T-cell (primary cell): ENCODE measurements around the gene STAT5B. TPM values are rescaled to one million over a fixed set of nuclear protein-coding genes. Genes with fewer than 3 reads are reported as not detected.
"Not testable (repeated sequence)": the region's sequence is repeated elsewhere in the genome, so short reads cannot be mapped to it uniquely, and the experiment has no call there.

Experiments used
- ATAC-seq, 4 experiments: fragments of 200-7000 bp in 3 of 4; fragments of 150-1000 bp in 1 of 4; cut with Tn5 transposase; replicated peaks in 1 of 4; 1 replicate in 3 of 4; 2 replicates in 1 of 4; pipeline ENCODE4 v1.10.0; 2021; ENCODE audit warnings: moderate library complexity in 3 of 4, mild to moderate bottlenecking in 2 of 4, moderate number of reproducible peaks in 1 of 4
- CTCF ChIA-PET, 2 donors: fragments of 300-600 bp; sonication (Branson Sonifier 250); formaldehyde crosslinking; loops; one replicate each; lab custom pipeline; 2022; ENCODE audit warnings: antibody characterized with exemption in 2 of 2; lab: Charles Lee
- POLR2A ChIA-PET, 2 donors: fragments of 300-600 bp; sonication (Branson Sonifier 250); formaldehyde crosslinking; loops; one replicate each; lab custom pipeline; 2022; ENCODE audit warnings: antibody characterized with exemption in 2 of 2; lab: Charles Lee
- DNase-seq, 35 experiments: peaks; one replicate each; pipeline versions ENCODE4 v3.0.0 to v3.0.0-alpha.2; 2013 to 2023
- H3K27ac ChIP-seq: one replicate; pipeline ENCODE4 v1.5.1; 2013; ENCODE audit warnings: low read length
- H3K27me3 ChIP-seq, 2 experiments: replicated peaks in 1 of 2; 1 replicate in 1 of 2; 2 replicates in 1 of 2; pipeline versions ENCODE4 v1.6.1 to v1.7.0; 2013; ENCODE audit warnings: low read length in 1 of 2, mixed read lengths in 1 of 2; ENCODE audit not compliant: control insufficient read depth in 2 of 2, insufficient read depth in 2 of 2; ENCODE audit errors: extremely low read depth in 1 of 2
- H3K36me3 ChIP-seq, 2 donors: 1 replicate in 1 of 2; 2 replicates in 1 of 2; pipeline versions ENCODE4 v1.6.1 to v1.7.0; 2013; ENCODE audit warnings: low read length in 1 of 2; ENCODE audit not compliant: control insufficient read depth in 2 of 2, insufficient read depth in 1 of 2; ENCODE audit errors: extremely low read depth in 1 of 2
- H3K4me1 ChIP-seq, 2 experiments: 1 replicate in 1 of 2; 2 replicates in 1 of 2; pipeline versions ENCODE4 v1.6.1 to v1.7.0; 2013; ENCODE audit warnings: low read length in 2 of 2, mixed read lengths in 1 of 2; ENCODE audit not compliant: insufficient read depth in 2 of 2, control insufficient read depth in 1 of 2; ENCODE audit errors: extremely low read depth in 1 of 2
- H3K4me3 ChIP-seq, 2 donors: 1 replicate in 1 of 2; 2 replicates in 1 of 2; pipeline versions ENCODE4 v1.5.1 to v1.7.0; 2013; ENCODE audit warnings: mild to moderate bottlenecking in 2 of 2, low read length in 1 of 2, moderate library complexity in 1 of 2; ENCODE audit not compliant: control insufficient read depth in 1 of 2; ENCODE audit errors: extremely low read depth in 1 of 2
- H3K9me3 ChIP-seq: 2 replicates; pipeline ENCODE4 v1.7.0; 2013
- H3K27ac Mint-ChIP-seq, 2 donors: one replicate each; pipeline ENCODE4 v1.8.0; 2020 to 2021; ENCODE audit warnings: mild to moderate bottlenecking in 2 of 2, mixed read lengths in 2 of 2
- H3K27me3 Mint-ChIP-seq, 2 donors: one replicate each; pipeline ENCODE4 v1.8.0; 2021 to 2022; ENCODE audit warnings: mixed read lengths in 2 of 2
- H3K36me3 Mint-ChIP-seq: one replicate; pipeline ENCODE4 v1.8.0; 2021; ENCODE audit warnings: mixed read lengths
- H3K4me1 Mint-ChIP-seq, 3 donors: one replicate each; pipeline ENCODE4 v1.8.0; 2020 to 2022; ENCODE audit warnings: mixed read lengths in 3 of 3, mild to moderate bottlenecking in 1 of 3
- H3K4me3 Mint-ChIP-seq, 3 donors: one replicate each; pipeline ENCODE4 v1.8.0; 2020 to 2022; ENCODE audit warnings: mild to moderate bottlenecking in 3 of 3, mixed read lengths in 3 of 3, moderate library complexity in 3 of 3
- H3K9me3 Mint-ChIP-seq, 3 donors: one replicate each; pipeline ENCODE4 v1.8.0; 2020 to 2022; ENCODE audit warnings: mixed read lengths in 3 of 3
- WGBS: methylation state at CpG from one replicate; pipeline ENCODE4 v1.1.5; 2013; ENCODE audit warnings: missing lambda C conversion rate; ENCODE audit not compliant: insufficient coverage; 5-methylcytosine and 5-hydroxymethylcytosine counted together
- total RNA-seq, 35 experiments: library from RNA in 6 of 35; stranded (reverse) in 6 of 35; fragments of 120-200 nt in 1 of 35; gene quantifications; one replicate each; pipeline versions ENCODE4 v1.2.1 to v1.2.4 and lab custom pipeline; 2013 to 2026

STAT5B gene
- total RNA-seq, 5 donors from 2014 or later (not counting 1 experiment from before 2014, with no cell fraction given): 178 to 205 (median 186) TPM

DNA sequence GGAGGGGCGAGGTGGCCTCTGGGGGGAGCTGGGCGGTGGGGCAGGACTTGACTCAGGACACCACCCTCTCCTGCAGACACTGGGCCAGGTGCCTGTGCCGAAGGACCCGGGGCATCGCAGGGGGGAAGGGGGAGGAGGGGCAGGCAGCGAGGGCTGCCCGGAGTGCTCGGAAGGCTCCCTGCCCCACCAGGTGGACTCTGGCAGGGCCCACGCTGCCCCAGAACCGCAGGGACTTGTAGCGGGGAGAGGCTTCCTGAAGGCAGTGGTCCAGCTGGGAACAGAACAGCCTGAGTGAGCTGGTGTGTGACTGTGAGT, 86.6 kb downstream of the STAT5B start:
- Mint-ChIP-seq H3K27ac (no peak overlapping the region), H3K36me3 (peaks cover 3% of the 10 kb centered on the region), H3K27me3 (no peaks in the 10 kb centered on the region), H3K4me1 (peaks cover 23 to 31% (median 31%) of the 10 kb centered on the region in 3 donors), H3K4me3 (no peak overlapping the region), H3K9me3 (no peaks in the 10 kb centered on the region)
- DNase-seq: no peak
- peaks cover 6 to 37% of the 10 kb centered on the region in 2 experiments for H3K4me1 ChIP-seq
- no peaks in the 10 kb centered on the region for H3K27me3 ChIP-seq
- H3K36me3 ChIP-seq: no peaks in the 10 kb centered on the region
- no peak for ATAC-seq
- H3K4me3 ChIP-seq: no peak overlapping the region
- H3K27ac ChIP-seq: no peak overlapping the region
- ChIA-PET CTCF (interaction anchor here in 1 of 2 donors (0.7 kb wide), 1 partner anchor 124 kb away, joined by 3 read pairs; no protein-coding TSS in a partner anchor), POLR2A (no interaction called here)
- no peaks in the 10 kb centered on the region for H3K9me3 ChIP-seq
- 97% methylated on average over 8 of the region's 11 CpGs for WGBS

DNA sequence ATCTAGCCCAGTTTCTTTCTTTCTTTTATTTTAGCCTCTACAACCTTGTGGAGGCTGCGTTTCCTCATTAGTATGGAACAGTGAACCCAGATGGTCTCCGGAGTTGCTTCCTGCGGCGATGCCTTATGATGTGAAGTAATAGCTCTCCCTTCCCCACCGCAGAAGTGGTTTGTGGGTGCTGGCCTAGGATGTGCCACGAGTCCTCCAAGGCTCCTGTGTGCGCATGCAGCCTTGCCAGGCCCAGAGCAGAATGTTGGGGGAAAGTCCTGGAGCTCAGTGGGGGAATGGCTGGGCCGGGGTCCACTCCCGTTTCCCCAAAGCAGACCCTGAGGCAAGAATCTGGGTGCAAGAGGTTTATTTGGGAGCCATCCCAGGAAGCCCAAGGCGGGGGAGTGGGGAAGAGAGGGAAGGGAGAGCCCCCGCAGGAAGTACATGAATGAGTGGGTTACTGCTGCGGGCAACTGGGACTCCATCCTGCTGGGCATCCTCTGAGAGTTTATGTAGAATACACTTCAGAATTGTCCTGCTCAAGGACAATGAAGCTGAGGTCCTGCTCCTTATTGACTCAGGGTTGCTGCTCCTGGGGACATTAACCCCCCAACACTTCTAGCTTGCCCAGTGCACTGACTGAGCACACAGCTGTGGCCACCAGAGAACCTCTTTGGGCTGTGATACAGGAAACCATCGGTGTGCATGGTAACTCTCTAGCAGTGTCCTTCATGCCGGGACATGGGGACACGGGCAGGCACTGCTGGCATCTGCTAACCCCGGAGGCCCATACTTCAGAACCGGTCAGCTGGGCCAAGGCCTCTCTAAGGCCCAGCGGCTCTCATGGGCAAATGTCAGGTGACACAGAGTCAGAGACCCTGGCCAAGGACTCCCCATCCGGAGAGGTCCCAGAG, 87.2 kb downstream of the STAT5B start:
- H3K36me3 ChIP-seq: no peaks in the 10 kb centered on the region
- WGBS: 78% methylated on average over 12 of the region's 19 CpGs
- peaks cover 5 to 35% of the 10 kb centered on the region in 2 experiments for H3K4me1 ChIP-seq
- no peak overlapping the region for H3K27ac Mint-ChIP-seq
- no peak overlapping the region for H3K4me3 Mint-ChIP-seq
- H3K9me3 ChIP-seq: no peaks in the 10 kb centered on the region
- ChIA-PET CTCF (interaction anchor here in 1 of 2 donors (0.5 kb wide), 1 partner anchor 164 kb away, joined by 3 read pairs; no protein-coding TSS in a partner anchor), POLR2A (interaction anchor here in 1 of 2 donors (0.9 kb wide), 1 partner anchor 13 kb away, joined by 3 read pairs; no protein-coding TSS in a partner anchor)
- H3K27me3 Mint-ChIP-seq: no peaks in the 10 kb centered on the region
- H3K4me1 Mint-ChIP-seq: peaks cover 22 to 30% (median 27%) of the 10 kb centered on the region in 3 donors
- DNase-seq (no peak), ATAC-seq (no peak)
- H3K4me3 ChIP-seq: no peak overlapping the region
- no peaks in the 10 kb centered on the region for H3K9me3 Mint-ChIP-seq
- no peaks in the 10 kb centered on the region for H3K27me3 ChIP-seq
- no peak overlapping the region for H3K27ac ChIP-seq
- H3K36me3 Mint-ChIP-seq: peaks cover 3% of the 10 kb centered on the region

DNA sequence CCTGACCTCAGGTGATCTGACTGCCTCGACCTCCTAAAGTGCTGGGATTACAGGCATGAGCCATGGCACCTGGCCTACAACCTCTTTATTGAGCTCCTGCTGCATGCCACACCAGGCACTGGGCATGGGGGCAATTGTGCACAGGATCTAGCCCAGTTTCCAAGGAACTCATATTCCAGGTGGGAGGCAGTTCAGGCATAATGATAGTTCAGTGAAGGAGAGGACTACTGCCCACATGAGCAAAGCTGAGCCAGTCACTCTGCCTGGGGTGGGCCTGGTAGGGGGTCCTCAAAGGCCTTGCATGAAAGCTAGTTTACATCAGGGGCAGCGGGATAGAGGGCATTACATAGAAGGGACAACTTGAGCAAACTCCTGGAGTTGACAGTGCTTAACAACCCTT, 88.4 kb downstream of the STAT5B start:
- Histone ChIP-seq H3K27me3 (no peaks in the 10 kb centered on the region), H3K36me3 (no peaks in the 10 kb centered on the region), H3K4me3 (no peak overlapping the region), H3K9me3 (no peaks in the 10 kb centered on the region), H3K4me1 (peaks cover 5 to 34% of the 10 kb centered on the region in 2 experiments), H3K27ac (no peak overlapping the region)
- no peak for DNase-seq
- Mint-ChIP-seq H3K27ac (no peak overlapping the region), H3K4me3 (no peak overlapping the region), H3K4me1 (peaks cover 22 to 30% (median 29%) of the 10 kb centered on the region in 3 donors), H3K9me3 (no peaks in the 10 kb centered on the region), H3K27me3 (no peaks in the 10 kb centered on the region), H3K36me3 (peaks cover 3% of the 10 kb centered on the region)
- ChIA-PET POLR2A (interaction anchor here in 1 of 2 donors (0.9 kb wide), 1 partner anchor 14 kb away, joined by 3 read pairs; no protein-coding TSS in a partner anchor), CTCF (interaction anchor here in 1 of 2 donors (0.9 kb wide), 1 partner anchor 34 kb away, joined by 10 read pairs; no protein-coding TSS in a partner anchor)
- 76% methylated on average over 2 of the region's 2 CpGs for WGBS
- ATAC-seq: no peak

DNA sequence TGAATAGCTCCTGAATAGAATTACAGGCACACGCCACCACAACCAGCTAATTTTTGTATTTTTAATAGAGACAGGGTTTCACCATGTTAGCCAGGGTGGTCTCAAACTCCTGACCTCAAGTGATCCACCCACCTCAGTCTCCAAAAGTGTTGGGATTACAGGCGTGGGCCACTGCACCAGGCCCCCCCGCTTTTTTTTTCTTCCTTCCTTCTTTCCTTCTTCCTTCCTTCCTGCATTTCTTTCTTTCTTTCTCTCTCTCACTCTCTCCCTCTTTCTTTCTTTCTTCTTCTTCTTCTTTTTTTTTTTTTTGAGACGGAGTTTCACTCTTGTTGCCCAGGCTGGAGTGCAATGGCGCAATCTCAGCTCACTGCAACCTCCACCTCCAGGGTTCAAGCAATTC, 90.0 kb downstream of the STAT5B start:
- peak overlapping the region in 2 of 3 donors; percentile 43 to 84 for H3K4me3 Mint-ChIP-seq
- H3K27me3 Mint-ChIP-seq, H3K36me3 Mint-ChIP-seq, CTCF ChIA-PET, POLR2A ChIA-PET, ATAC-seq, H3K4me3 ChIP-seq, H3K9me3 ChIP-seq, DNase-seq, H3K36me3 ChIP-seq, H3K9me3 Mint-ChIP-seq, H3K27ac ChIP-seq, H3K27me3 ChIP-seq: not testable (repeated sequence)
- H3K4me1 Mint-ChIP-seq: peaks cover 22 to 37% (median 32%) of the 10 kb centered on the region in 3 donors
- 91% methylated on average over 2 of the region's 5 CpGs for WGBS
- peak overlapping the region in 1 of 2 donors; percentile 75 for H3K27ac Mint-ChIP-seq
- peaks cover 5 to 33% of the 10 kb centered on the region in 2 experiments for H3K4me1 ChIP-seq

DNA sequence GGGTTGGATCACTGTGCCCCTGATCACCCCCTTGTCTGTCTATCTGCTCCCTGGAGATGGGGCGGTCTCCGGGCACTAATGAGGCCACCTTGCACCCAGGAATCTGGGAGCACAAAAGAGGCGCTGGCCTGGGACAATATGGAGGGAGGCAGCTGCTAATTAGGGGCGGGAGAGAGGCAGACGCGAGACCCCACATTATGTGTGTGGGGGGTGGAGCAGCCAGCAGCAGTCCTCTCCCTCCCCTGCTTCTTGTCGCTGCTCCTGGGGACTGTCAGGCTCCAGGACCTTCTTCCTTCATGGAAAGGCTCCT, 90.6 kb downstream of the STAT5B start:
- H3K4me3 ChIP-seq: no peak overlapping the region
- no peak for DNase-seq
- no peaks in the 10 kb centered on the region for H3K9me3 Mint-ChIP-seq
- H3K27me3 Mint-ChIP-seq: peaks cover 0 to under 1% of the 10 kb centered on the region in 2 donors
- peaks cover 3% of the 10 kb centered on the region for H3K36me3 Mint-ChIP-seq
- no peaks in the 10 kb centered on the region for H3K9me3 ChIP-seq
- no peak overlapping the region for H3K27ac ChIP-seq
- no peak for ATAC-seq
- ChIA-PET CTCF (no interaction called here), POLR2A (no interaction called here)
- H3K36me3 ChIP-seq: no peaks in the 10 kb centered on the region
- H3K4me1 ChIP-seq: peaks cover 5 to 39% of the 10 kb centered on the region in 2 experiments
- H3K4me3 Mint-ChIP-seq: peak overlapping the region in 1 of 3 donors; percentile 84
- peaks cover 0 to 10% of the 10 kb centered on the region in 2 experiments for H3K27me3 ChIP-seq
- peaks cover 23 to 39% (median 34%) of the 10 kb centered on the region in 3 donors for H3K4me1 Mint-ChIP-seq
- WGBS: no CpG with 5 or more reads among the region's 7 CpGs
- no peak overlapping the region for H3K27ac Mint-ChIP-seq

DNA sequence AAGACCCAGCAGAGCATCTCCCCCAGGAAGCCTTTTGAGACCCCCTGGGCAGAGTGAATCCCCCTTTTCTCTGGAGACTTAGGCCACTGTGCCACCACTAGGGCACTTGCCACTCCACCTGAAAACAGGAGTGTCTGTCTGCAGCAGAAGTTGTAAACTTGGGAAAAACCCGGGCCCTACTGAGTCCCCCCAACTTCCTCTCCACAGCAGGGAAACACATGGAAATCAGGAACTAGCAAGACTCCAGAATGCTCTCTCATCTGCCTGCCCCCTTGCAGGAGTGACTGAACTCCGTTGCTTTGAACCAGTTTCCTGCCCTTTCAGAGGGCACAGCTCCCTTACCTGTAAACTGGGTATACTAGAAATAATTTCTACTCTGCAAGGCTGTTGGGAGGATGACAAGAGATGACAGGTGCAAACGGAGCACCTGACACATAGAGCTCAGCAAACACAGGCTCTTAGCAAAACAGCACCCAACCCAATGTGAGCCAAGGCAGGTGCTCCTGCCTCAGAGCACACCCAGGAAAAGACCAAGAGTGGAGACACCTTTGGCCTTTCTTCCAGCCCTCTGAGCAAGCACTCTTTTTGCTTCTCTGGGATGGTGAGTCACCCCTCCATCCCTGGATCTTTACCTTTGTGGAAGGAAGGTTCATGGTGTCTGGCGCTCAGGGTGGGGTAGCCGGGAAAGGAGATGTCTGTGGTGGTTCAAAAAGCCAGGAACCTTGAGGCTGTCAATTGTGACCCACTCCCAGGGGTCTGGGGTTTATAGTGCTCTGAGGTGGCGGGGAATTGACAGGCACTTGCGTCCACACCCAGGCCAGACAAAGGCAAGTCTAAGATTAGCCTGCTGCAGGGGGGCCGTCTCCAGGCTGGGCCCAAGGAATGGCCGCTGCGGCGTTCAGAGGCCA, 91.2 kb downstream of the STAT5B start, which contains the start of gene HCRT:
HCRT (minus strand) TSS at position 740 of the 908 bp plus-strand sequence; CDS start at position 653, 87 bp downstream.
- Histone ChIP-seq H3K4me1 (peaks cover 5 to 45% of the 10 kb centered on the region in 2 experiments), H3K36me3 (no peaks in the 10 kb centered on the region), H3K9me3 (no peaks in the 10 kb centered on the region), H3K27me3 (peaks cover 0 to 16% of the 10 kb centered on the region in 2 experiments), H3K27ac (peak within 1 kb of the TSS; percentile 57), H3K4me3 (peak within 1 kb of the TSS; percentile 62 to 80)
- 87% methylated on average over 7 of the region's 11 CpGs for WGBS
- ChIA-PET POLR2A (no interaction called here), CTCF (no interaction called here)
- peak within 1 kb of the TSS; percentile 66 to 89 (median 84) for H3K4me3 Mint-ChIP-seq
- H3K36me3 Mint-ChIP-seq: no peaks in the 10 kb centered on the region
- peaks cover 3 to 6% of the 10 kb centered on the region in 2 donors for H3K27me3 Mint-ChIP-seq
- peaks cover 28 to 45% (median 34%) of the 10 kb centered on the region in 3 donors for H3K4me1 Mint-ChIP-seq
- peak within 1 kb of the TSS; percentile 79 to 83 for H3K27ac Mint-ChIP-seq
- no peak for ATAC-seq
- peak in 1 of 35 experiments; percentile 33 for DNase-seq
- no peaks in the 10 kb centered on the region for H3K9me3 Mint-ChIP-seq
